IMR-90 (cell line): Measurements from ENCODE around the gene MAPK10.

Source experiments
- BHLHE40 ChIP-seq: fragments of 150-350 bp; IDR thresholded peaks from 2 replicates; pipeline ENCODE4 v1.6.1; 2016; ENCODE audit warnings: mild to moderate bottlenecking, low read depth, low read length
- CEBPB ChIP-seq: IDR thresholded peaks from 2 replicates; pipeline ENCODE4 v1.6.1; 2012; ENCODE audit warnings: low read depth, low read length, improper control_type of control experiment
- CTCF ChIP-seq: conservative IDR thresholded peaks from 2 replicates; pipeline ENCODE4 v1.5.1; 2012; ENCODE audit warnings: mild to moderate bottlenecking, low read depth, low read length, improper control_type of control experiment
- ELK1 ChIP-seq: fragments of 150-350 bp; IDR thresholded peaks from 2 replicates; pipeline ENCODE4 v1.6.1; 2016; ENCODE audit warnings: low read depth, mild to moderate bottlenecking, low read length, moderate library complexity, borderline replicate concordance
- FOS ChIP-seq: fragments of 150-350 bp; IDR thresholded peaks from 2 replicates; pipeline ENCODE4 v1.6.1; 2016; ENCODE audit warnings: low read depth, low read length
- MXI1 ChIP-seq: IDR thresholded peaks from 2 replicates; pipeline ENCODE4 v1.6.1; 2012; ENCODE audit warnings: low read depth, mild to moderate bottlenecking, low read length, moderate library complexity, borderline replicate concordance
- NFE2L2 ChIP-seq: fragments of 150-350 bp; IDR thresholded peaks from 2 replicates; pipeline ENCODE4 v1.6.1; 2016; ENCODE audit warnings: low read depth, mild to moderate bottlenecking, low read length
- POLR2A ChIP-seq: IDR thresholded peaks from 2 replicates; pipeline ENCODE4 v1.6.1; 2012; ENCODE audit warnings: mild to moderate bottlenecking, low read depth, low read length
- RAD21 ChIP-seq: IDR thresholded peaks from 2 replicates; pipeline ENCODE4 v1.6.1; 2012; ENCODE audit warnings: low read length, improper control_type of control experiment
- RFX5 ChIP-seq: IDR thresholded peaks from 2 replicates; pipeline ENCODE4 v1.8.0; 2012; ENCODE audit warnings: low read depth, mild to moderate bottlenecking, low read length, moderate library complexity
- SMC3 ChIP-seq: fragments of 150-350 bp; IDR thresholded peaks from 2 replicates; pipeline ENCODE4 v1.6.1; 2016; ENCODE audit warnings: low read depth, mild to moderate bottlenecking, antibody characterized with exemption, low read length, moderate library complexity
- USF2 ChIP-seq: fragments of 150-350 bp; IDR thresholded peaks from 2 replicates; pipeline ENCODE4 v1.6.1; 2017; ENCODE audit warnings: mild to moderate bottlenecking, antibody characterized with exemption, low read length, low read depth

- TF ChIP-seq CTCF (no peak), POLR2A (no peak), MXI1 (no peak), BHLHE40 (no peak), CEBPB (no peak), ELK1 (no peak), NFE2L2 (no peak), SMC3 (no peak), RAD21 (no peak), USF2 (no peak), RFX5 (no peak), FOS (no peak)
Measured at GRCh38 chr4:86044593-86044985, 315.3 kb downstream of the MAPK10 start.
